ENCODE results near the gene RYR1.
A peak's percentile ranks its signal among the peaks of the same experiment; 100 is the strongest.

The RYR1 gene

GRCh38 chr19:38538386-38538785 is 104.9 kb downstream of the RYR1 start:
- no peaks in the 10 kb centered on the region for H3K36me3 ChIP-seq (ENCODE audit: low read depth)
- DNase-seq (ENCODE audit: low spot score) (no peak), ATAC-seq (ENCODE audit: low read depth) (no peak)
- no peak overlapping the region for H3K4me3 ChIP-seq (ENCODE audit: severe bottlenecking)
- no peak overlapping the region for H3K27ac ChIP-seq (ENCODE audit: poor library complexity, severe bottlenecking)
- H3K4me1 ChIP-seq (ENCODE audit: insufficient read depth, poor library complexity, severe bottlenecking), result no peaks in the 10 kb centered on the region
- H3K9me3 ChIP-seq (ENCODE audit: severe bottlenecking), result peaks cover 5% of the 10 kb centered on the region
- H3K27me3 ChIP-seq (ENCODE audit: insufficient read depth, poor library complexity, severe bottlenecking), result no peaks in the 10 kb centered on the region
- no peak for TF ChIP-seq CTCF (IDR thresholded peaks at IDR 0.05; ENCODE audit: poor library complexity, severe bottlenecking)

- Histone ChIP-seq H3K4me1 (ENCODE audit: insufficient read depth, poor library complexity, severe bottlenecking) (no peaks in the 10 kb centered on the region), H3K27me3 (ENCODE audit: insufficient read depth, poor library complexity, severe bottlenecking) (no peaks in the 10 kb centered on the region), H3K9me3 (ENCODE audit: severe bottlenecking) (peaks cover 5% of the 10 kb centered on the region), H3K36me3 (ENCODE audit: low read depth) (no peaks in the 10 kb centered on the region), H3K4me3 (ENCODE audit: severe bottlenecking) (no peak overlapping the region), H3K27ac (ENCODE audit: poor library complexity, severe bottlenecking) (no peak overlapping the region)
- TF ChIP-seq CTCF (IDR thresholded peaks at IDR 0.05; ENCODE audit: poor library complexity, severe bottlenecking), result no peak
- no peak for ATAC-seq (ENCODE audit: low read depth)
- no peak for DNase-seq (ENCODE audit: low spot score)
Measured at GRCh38 chr19:38538793-38539528, 105.5 kb downstream of the RYR1 start.

GRCh38 chr19:38539751-38540150 is 106.3 kb downstream of the RYR1 start:
- no peak overlapping the region for H3K27ac ChIP-seq (ENCODE audit: poor library complexity, severe bottlenecking)
- peaks cover 6% of the 10 kb centered on the region for H3K4me1 ChIP-seq (ENCODE audit: insufficient read depth, poor library complexity, severe bottlenecking)
- DNase-seq (ENCODE audit: low spot score) (no peak), ATAC-seq (ENCODE audit: low read depth) (no peak)
- H3K27me3 ChIP-seq (ENCODE audit: insufficient read depth, poor library complexity, severe bottlenecking), result no peaks in the 10 kb centered on the region
- no peaks in the 10 kb centered on the region for H3K36me3 ChIP-seq (ENCODE audit: low read depth)
- peaks cover 5% of the 10 kb centered on the region for H3K9me3 ChIP-seq (ENCODE audit: severe bottlenecking)
- H3K4me3 ChIP-seq (ENCODE audit: severe bottlenecking), result no peak overlapping the region
- TF ChIP-seq CTCF (IDR thresholded peaks at IDR 0.05; ENCODE audit: poor library complexity, severe bottlenecking), result no peak

- Histone ChIP-seq H3K9me3 (ENCODE audit: severe bottlenecking) (no peaks in the 10 kb centered on the region), H3K27me3 (ENCODE audit: insufficient read depth, poor library complexity, severe bottlenecking) (no peaks in the 10 kb centered on the region), H3K27ac (ENCODE audit: poor library complexity, severe bottlenecking) (no peak overlapping the region), H3K4me1 (ENCODE audit: insufficient read depth, poor library complexity, severe bottlenecking) (peaks cover 8% of the 10 kb centered on the region), H3K36me3 (ENCODE audit: low read depth) (no peaks in the 10 kb centered on the region), H3K4me3 (ENCODE audit: severe bottlenecking) (no peak overlapping the region)
- ATAC-seq (ENCODE audit: low read depth) (no peak), DNase-seq (ENCODE audit: low spot score) (no peak)
- no peak for TF ChIP-seq CTCF (IDR thresholded peaks at IDR 0.05; ENCODE audit: poor library complexity, severe bottlenecking)
Measured at GRCh38 chr19:38542040-38542439, 108.5 kb downstream of the RYR1 start.

- no peak for TF ChIP-seq CTCF (IDR thresholded peaks at IDR 0.05; ENCODE audit: poor library complexity, severe bottlenecking)
- ATAC-seq (ENCODE audit: low read depth) (no peak), DNase-seq (ENCODE audit: low spot score) (no peak)
- Histone ChIP-seq H3K4me1 (ENCODE audit: insufficient read depth, poor library complexity, severe bottlenecking) (peaks cover 8% of the 10 kb centered on the region), H3K36me3 (ENCODE audit: low read depth) (no peaks in the 10 kb centered on the region), H3K27ac (ENCODE audit: poor library complexity, severe bottlenecking) (peak overlapping the region; percentile 80), H3K27me3 (ENCODE audit: insufficient read depth, poor library complexity, severe bottlenecking) (no peaks in the 10 kb centered on the region), H3K9me3 (ENCODE audit: severe bottlenecking) (no peaks in the 10 kb centered on the region), H3K4me3 (ENCODE audit: severe bottlenecking) (peak overlapping the region; percentile 22)
Measured at GRCh38 chr19:38543286-38543806, 109.9 kb downstream of the RYR1 start.
